ENCODE results near the gene RAD17. TPM values are rescaled to one million over a fixed set of nuclear protein-coding genes. Genes with fewer than 3 reads are reported as not detected.

RAD17 gene
- total and polyA plus RNA-seq, 2 of the 8 experiments (the other 6 are each of a cell fraction or from before 2014, with no cell fraction given) = 12.9 to 28.1 TPM

- H2AFZ ChIP-seq (ENCODE audit: low read length) = peak overlapping the region; percentile 61
- no peaks in the 10 kb centered on the region; a peak in 2 of 7 replicates for H3K4me1 ChIP-seq (replicated peaks in 1 of 4; ENCODE audit: control insufficient read depth in 3 of 4, insufficient read depth in 4 of 4, low read length in 3 of 4)
- H3K27me3 ChIP-seq (replicated peaks in 1 of 4; ENCODE audit: control insufficient read depth in 3 of 4, extremely low read depth in 1 of 4, insufficient read depth in 3 of 4, low read length in 3 of 4) = no peaks in the 10 kb centered on the region
- H3K4me3 ChIP-seq (ENCODE audit: extremely low read depth in 1 of 4, insufficient read depth in 2 of 4, low read depth in 3 of 4, low read length in 4 of 4) = peak overlapping the region; percentile 89 to 93 (median 92)
- H2BK15ac ChIP-seq (ENCODE audit: low read length) = no peak overlapping the region
- WGBS, 2 experiments (ENCODE audit: extremely low coverage in 1 of 2, insufficient coverage in 1 of 2, insufficient read length in 1 of 2, insufficient replicate concordance in 2 of 2, low coverage in 1 of 2, low lambda C conversion rate in 2 of 2, missing lambda C conversion rate in 1 of 2) = 2% methylated on average over 18 of the region's 18 CpGs; no CpG with 5 or more reads in 1 of the 2 experiments
- no peaks in the 10 kb centered on the region for H3K9me3 ChIP-seq (ENCODE audit: insufficient read depth in 2 of 2, low read depth in 1 of 2, low read length in 1 of 2)
- ChIA-PET POLR2A (ENCODE audit: partially characterized antibody) (interaction anchor here (0.8 to 1.5 kb wide), 4 partner anchors 14 to 226 kb away, joined by 3 to 8 read pairs (median 4); partner anchors contain the start of genes CENPH and RAD17), CTCF (ENCODE audit: partially characterized antibody) (no interaction called here)
- peak overlapping the region; percentile 83 for H2BK5ac ChIP-seq (ENCODE audit: low read depth, low read length)
- peak overlapping the region; percentile 68; the same call in 1 of the 2 replicates for H2BK12ac ChIP-seq (ENCODE audit: low read depth, low read length)
- H2BK120ac ChIP-seq (replicated peaks; ENCODE audit: low read depth, low read length) = no peak overlapping the region
- FAIRE-seq (no peak), DNase-seq (ENCODE audit: low read depth in 1 of 2, low spot score in 2 of 2) (no peak)
- H3K14ac ChIP-seq (ENCODE audit: insufficient read length) = peak overlapping the region; percentile 87
- H3K23me2 ChIP-seq (ENCODE audit: low read depth, low read length) = peaks cover 11% of the 10 kb centered on the region
- H3K27ac ChIP-seq (ENCODE audit: low read depth, low read length) = peak overlapping the region; percentile 84
- no peaks in the 10 kb centered on the region; the same call in 1 of the 2 replicates for H3K79me1 ChIP-seq (ENCODE audit: low read depth, low read length)
- peak overlapping the region; percentile 34 for H3K56ac ChIP-seq (replicated peaks; ENCODE audit: insufficient read length, low read depth, low read length)
- H2BK20ac ChIP-seq (ENCODE audit: low read length) = no peak overlapping the region
- peak overlapping the region; percentile 93; the same call in 1 of the 2 replicates for H3K18ac ChIP-seq (ENCODE audit: extremely low read depth, low read length)
- H4K5ac ChIP-seq (ENCODE audit: insufficient read length, low read depth, low read length) = peak overlapping the region; percentile 71
- H4K20me1 ChIP-seq (replicated peaks in 1 of 2; ENCODE audit: control insufficient read depth in 1 of 2, insufficient read depth in 2 of 2, low read length in 2 of 2) = peaks cover 0 to 2% of the 10 kb centered on the region in 2 experiments
- H4K91ac ChIP-seq (replicated peaks; ENCODE audit: insufficient read length, low read length) = peak overlapping the region; percentile 25
- no peak overlapping the region for H3K23ac ChIP-seq (ENCODE audit: insufficient read length)
- peak overlapping the region; percentile 77 to 87 for H3K4me2 ChIP-seq (ENCODE audit: insufficient read depth in 1 of 2, low read depth in 2 of 2, low read length in 2 of 2)
- peaks cover 2 to 17% (median 12%) of the 10 kb centered on the region in 4 experiments; a peak in 5 of 8 replicates for H3K36me3 ChIP-seq (ENCODE audit: control insufficient read depth in 2 of 4, insufficient read depth in 4 of 4, low read length in 3 of 4)
- peaks cover 0 to 5% of the 10 kb centered on the region in 2 experiments; a peak in 1 of 4 replicates for H3K79me2 ChIP-seq (ENCODE audit: control insufficient read depth in 1 of 2, insufficient read depth in 2 of 2, low read length in 2 of 2)
- H4K8ac ChIP-seq (ENCODE audit: extremely low read depth, insufficient read depth, low read length) = peak overlapping the region; percentile 96; the same call in 1 of the 2 replicates
- no peak overlapping the region for H2AK5ac ChIP-seq (ENCODE audit: low read depth, low read length)
- H3K4ac ChIP-seq (replicated peaks; ENCODE audit: insufficient read length, low read depth, low read length) = no peak overlapping the region
- H3K9ac ChIP-seq (replicated peaks in 1 of 4; ENCODE audit: extremely low read depth in 1 of 4, low read depth in 3 of 4, low read length in 3 of 4) = peak overlapping the region; percentile 90 to 92 (median 92)
- TF ChIP-seq EGR1 (IDR thresholded peaks at IDR 0.05; ENCODE audit: borderline replicate concordance, low read depth, low read length) (no peak), POLR2A (IDR thresholded peaks at IDR 0.05; ENCODE audit: control extremely low read depth in 1 of 2, low read depth in 2 of 2, low read length in 2 of 2) (peak in 1 of 2 experiments; percentile 8; a peak in 1 of 3 replicates), SIN3A (conservative IDR thresholded peaks at IDR 0.05 in 1 of 2, IDR thresholded peaks at IDR 0.05 in 1 of 2; ENCODE audit: low read depth in 1 of 2, low read length in 2 of 2) (peak in 1 of 2 experiments; percentile 14; a peak in 1 of 4 replicates), YY1 (IDR thresholded peaks at IDR 0.05; ENCODE audit: low read depth, low read length) (peak; percentile 88), ASH2L (IDR thresholded peaks at IDR 0.05; ENCODE audit: low read length) (peak; percentile 4), SUZ12 (IDR thresholded peaks at IDR 0.05; ENCODE audit: low read length) (no peak), BRCA1 (IDR thresholded peaks at IDR 0.05; ENCODE audit: low read depth, low read length) (no peak), EP300 (IDR thresholded peaks at IDR 0.05; ENCODE audit: borderline replicate concordance in 1 of 2, low read depth in 2 of 2, low read length in 2 of 2) (no peak), TBP (IDR thresholded peaks at IDR 0.05; ENCODE audit: low read depth, low read length) (no peak), SAP30 (IDR thresholded peaks at IDR 0.05; ENCODE audit: insufficient read depth, insufficient replicate concordance, low read length) (peak; percentile 23), ATF2 (IDR thresholded peaks at IDR 0.05; ENCODE audit: low read length) (no peak)
Observed at GRCh38 chr5:69415584-69415958, 46.0 kb downstream of the RAD17 start.
